Stimulated activated CD4-positive, alpha-beta T cell treated with anti-CD3 and anti-CD28 coated beads, Interleukin-1b, Interleukin-23, amount 100 ng/mL, for 4 hours (primary cell): ENCODE results near the gene RHBG.
"Not testable (repeated sequence)": the region's sequence is repeated elsewhere in the genome, so short reads cannot be mapped to it uniquely, and the experiment has no call there.

Source experiments
- DNase-seq, 2 donors: peaks; one replicate each; pipeline ENCODE4 v3.0.0-alpha.2; 2020; ENCODE audit warnings: low read depth in 2 of 2

The RHBG gene

DNA sequence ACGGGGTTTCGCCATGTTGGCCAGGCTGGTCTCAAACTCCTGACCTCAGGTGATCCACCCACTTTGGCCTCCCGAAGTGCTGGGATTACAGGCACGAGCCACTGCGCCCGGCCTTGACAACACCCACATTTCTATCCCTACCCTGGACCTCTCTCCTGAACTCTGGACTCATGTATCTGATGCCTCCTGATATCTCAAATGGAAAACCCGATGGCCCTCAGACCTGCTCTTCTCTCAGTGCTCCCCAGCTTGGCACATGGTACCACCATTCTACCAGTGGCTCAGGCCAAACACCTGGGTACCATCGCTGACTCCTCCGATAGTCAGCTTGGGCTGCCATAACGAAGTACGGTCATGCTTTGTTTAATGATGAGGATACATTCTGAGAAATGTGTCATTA lies 8.5 kb upstream of the RHBG start:
- DNase-seq = no peak

DNA sequence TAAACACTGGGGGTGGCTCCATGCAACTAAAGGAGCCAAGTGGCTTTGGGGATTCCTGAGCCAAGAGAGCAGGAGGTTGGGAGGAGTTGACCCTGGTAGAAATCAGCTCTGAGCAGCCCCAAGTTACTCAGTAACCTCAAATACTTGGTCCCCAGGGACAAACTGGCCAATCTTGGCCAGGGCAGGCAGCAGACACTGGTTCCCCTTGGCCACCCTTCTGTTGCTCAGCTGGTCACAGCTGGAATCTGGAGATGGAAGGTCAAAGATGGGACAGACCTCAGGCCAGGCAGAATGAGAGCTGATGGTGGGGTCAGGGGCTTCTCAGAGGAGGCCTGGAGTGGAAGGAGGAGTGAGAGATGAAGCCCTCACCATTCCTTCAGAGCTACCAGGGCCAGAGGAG lies 3.3 kb upstream of the RHBG start:
- no peak for DNase-seq

DNA sequence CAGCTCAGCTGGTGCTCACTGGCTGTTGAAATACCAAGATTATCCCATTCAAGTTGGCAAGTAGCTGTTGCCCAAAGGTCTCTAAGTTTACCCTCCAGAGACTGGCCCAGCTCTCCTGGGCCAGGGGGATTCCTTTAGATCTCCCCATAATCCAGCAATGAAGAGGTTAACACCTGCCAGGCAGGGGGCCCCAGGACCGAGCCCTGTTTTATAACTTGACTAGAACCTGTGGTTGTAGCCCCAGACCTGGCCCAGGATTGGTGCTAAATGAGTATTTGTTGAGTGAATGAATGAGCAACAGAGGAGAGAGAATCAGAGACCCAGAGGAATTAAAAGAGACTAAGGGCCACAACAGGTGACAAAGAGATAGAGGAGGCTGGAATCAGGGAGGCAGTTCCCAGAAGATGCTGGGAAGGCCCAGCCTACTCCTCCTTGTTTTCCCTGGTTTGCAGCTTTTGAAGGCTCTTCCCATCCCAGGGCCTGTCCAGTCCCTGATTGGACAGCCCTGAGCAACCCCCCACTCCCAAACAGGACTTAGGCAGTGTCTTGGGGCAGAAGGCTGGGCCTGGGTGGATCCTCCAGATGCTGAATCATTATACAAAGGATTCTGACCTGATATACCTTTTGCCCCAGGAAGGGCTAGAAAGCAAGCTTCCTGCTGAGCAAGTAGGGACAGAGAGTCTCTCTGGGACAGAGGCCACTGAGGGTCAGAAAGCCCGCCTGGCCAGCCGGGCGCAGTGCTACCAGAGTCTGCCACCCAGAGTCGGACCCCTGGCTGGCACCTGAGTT lies 2.4 kb upstream of the RHBG start:
- no peak for DNase-seq

DNA sequence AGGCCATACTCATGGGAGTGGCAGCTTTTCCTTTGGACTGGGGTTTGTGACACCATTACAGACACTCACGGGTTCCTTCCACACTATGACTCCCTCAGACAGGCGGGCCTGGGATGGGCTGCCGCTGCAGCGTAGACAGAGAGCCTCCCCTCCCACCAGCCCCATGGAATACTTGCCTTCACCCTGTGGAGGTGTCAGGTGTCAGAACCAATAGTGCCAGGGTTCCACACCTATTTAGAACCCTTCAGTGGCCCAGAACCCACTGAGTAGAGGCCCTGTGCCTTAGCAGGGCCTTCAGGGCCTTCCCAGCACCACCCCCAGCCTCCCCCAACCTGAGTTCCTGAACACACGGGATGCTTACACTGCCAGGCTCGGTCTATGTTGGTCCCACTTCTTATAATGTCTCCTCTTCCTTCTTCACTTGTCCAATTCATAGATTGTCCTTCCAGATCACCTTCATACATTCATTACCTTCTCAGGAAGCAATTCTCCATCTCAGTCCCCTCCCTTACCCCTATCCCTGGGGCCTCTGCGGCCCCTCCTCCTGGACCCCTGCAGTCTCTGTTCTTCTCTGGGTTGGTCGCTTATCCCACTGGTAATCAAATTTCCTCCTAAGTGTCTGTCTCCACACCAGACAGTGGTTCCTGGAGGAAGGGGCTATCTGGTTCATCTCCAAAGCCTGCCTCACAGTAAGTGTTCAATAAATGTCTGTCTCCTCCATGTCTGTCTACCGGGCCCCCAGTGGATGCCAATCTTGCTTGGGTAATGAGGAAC lies 1.4 kb upstream of the RHBG start:
- DNase-seq = no peak

DNA sequence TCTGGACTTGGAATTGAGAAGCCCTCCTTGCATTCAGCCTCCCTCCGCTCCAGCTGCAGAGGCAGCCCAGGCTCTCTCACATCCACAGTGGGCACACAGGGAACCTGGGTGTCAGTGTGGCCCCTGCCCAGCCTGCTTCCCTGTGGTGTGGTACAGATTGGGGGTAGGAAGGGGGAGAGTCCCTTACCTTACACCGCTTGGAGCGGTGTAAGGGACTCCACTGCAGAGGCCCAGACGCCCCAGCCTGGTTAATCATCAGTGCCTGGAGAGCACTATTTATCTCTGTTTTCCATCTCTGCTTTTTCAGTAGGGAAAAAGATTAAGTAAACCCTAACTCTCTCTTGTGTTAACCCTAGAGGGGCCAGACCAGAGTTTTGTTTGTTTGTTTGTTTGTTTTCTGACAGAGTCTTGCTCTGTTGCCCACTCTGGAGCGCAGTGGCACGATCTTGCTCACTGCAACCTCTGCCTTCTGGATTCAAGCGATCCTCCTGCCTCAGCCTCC lies 803 bp upstream of the RHBG start:
- no peak for DNase-seq

DNA sequence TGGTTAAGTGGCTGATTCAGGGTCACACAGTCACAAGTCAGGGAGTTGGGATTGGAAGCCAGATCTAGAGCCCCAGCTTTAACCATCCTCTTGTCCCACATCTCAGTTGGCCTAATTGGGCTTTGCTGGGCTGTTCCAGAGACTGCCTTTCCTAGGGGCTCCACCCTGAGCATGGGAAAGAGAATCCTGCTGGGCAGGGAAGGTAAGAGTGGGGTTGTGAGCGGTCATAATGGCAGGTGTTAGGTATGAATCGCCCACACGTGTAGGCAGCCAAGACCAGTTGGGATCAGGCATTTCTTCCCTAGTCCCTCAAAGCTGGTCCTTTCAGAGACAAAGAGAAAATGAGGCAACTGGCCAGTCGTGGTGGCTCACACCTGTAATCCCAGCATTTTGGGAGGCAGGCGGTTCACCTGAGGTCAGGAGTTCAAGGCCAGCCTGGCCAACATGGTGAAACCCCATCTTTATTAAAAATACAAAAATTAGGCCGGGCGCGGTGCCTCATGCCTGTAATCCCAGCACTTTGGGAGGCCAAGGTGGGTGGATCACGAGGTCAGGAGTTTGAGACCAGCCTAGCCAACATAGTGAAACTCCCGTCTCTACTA lies 775 bp downstream of the RHBG start:
- not testable (repeated sequence) for DNase-seq

DNA sequence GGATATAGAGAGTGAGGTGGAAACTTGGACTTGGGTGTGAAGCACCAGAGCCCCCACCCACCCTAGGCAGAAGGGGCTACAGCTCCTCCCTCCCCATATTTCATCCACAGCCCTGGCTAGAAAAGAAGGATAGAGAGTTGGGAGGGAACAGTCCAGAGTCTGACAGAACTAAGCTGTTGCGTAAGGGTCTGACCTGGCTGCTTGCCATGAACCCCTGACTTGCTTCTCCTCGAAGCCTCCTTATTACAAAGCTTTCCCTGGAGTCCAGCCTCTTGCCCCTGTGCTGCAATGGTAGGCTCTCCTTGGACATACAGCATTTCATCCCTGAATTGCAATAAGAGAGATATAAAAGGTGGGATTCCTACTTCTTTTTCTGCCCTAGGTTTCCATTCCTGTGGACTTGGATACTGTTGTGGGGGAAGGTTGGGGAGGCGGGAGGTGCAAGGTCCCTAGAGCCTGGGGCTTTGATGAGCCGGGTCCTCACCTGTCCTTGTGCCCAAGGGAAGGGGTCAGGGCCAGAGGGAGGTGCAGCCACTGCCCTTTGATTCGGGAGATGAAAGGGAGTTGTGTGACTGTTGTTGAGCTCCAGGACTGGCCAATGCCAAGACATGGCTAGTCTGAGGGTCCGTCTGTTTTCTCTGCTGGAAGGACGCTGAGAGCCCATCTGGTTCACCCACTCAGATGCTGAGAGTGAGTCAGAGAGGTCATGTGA lies 2.7 kb downstream of the RHBG start:
- DNase-seq = no peak

DNA sequence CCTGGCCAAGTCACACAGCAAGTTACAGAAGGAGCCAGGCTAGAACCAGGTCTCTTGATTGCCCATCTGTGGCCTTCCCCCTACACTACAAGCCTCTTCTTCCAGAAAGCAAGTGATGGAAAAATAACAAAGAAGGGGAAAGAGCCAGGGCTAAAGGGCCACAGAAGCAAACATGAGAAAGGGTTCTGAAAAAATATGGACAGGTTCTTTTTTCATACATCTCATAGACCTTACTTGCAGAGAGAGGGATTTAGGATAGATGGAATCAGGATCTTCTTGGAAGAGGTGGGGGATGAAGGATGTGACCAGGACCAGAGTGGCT lies 3.2 kb downstream of the RHBG start:
- no peak for DNase-seq

DNA sequence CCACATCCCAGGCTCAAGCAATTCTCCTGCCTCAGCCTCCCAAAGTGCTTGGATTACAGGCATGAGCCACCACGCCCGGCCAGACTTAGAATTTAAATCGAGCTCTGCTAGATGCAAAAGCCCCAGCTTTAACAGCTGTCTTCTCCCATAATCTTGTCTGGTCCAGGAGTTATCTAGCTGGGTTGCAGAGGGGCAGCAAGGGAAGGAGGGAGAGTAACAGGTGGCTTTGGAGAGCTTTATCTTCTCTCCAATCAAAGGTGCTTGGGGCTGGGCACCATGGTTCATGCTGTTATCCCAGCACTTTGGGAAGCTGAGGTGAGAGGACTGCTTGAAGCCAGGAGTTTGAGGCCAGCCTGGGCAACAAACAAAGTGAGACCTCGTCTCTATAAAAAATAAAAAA lies 3.9 kb downstream of the RHBG start:
- DNase-seq = no peak

DNA sequence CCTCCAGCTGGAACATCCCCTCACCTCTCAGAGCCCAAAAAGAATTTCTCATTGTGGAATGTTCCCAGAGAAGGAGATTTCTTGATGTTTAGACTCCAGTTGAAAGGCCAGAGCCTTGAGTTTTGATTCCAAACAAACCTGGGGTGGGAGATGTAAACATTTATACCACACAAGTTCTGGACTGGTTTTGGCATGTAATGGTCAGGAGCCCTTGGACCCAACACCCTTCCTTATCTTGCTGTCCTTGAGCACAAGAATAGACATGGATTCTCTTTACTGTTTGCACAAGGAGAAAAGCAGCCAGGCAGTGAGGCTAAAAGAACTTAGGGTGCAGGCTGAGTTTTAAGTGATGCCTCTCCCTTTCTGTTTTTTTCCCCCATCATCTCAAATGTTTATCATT lies 4.5 kb downstream of the RHBG start:
- DNase-seq = no peak

DNA sequence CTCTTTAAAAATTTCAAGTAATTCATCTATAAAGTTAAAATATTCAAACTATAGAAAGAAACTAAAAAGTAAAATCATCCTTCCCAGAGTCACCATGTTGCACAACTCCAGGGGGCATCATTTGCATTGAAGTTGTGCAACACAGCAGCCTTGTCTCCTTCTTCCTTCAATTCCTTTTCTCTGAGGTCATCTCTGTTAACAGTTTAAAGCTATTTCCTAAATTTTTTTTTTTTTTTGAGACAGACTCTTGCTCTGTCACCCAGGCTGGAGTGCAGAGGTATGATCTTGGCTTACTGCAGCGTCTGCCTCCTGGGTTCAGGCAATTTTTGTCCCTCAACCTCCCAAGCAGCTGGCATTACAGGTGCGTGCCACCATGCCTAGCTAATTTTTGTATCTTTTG lies 7.1 kb downstream of the RHBG start:
- no peak for DNase-seq

DNA sequence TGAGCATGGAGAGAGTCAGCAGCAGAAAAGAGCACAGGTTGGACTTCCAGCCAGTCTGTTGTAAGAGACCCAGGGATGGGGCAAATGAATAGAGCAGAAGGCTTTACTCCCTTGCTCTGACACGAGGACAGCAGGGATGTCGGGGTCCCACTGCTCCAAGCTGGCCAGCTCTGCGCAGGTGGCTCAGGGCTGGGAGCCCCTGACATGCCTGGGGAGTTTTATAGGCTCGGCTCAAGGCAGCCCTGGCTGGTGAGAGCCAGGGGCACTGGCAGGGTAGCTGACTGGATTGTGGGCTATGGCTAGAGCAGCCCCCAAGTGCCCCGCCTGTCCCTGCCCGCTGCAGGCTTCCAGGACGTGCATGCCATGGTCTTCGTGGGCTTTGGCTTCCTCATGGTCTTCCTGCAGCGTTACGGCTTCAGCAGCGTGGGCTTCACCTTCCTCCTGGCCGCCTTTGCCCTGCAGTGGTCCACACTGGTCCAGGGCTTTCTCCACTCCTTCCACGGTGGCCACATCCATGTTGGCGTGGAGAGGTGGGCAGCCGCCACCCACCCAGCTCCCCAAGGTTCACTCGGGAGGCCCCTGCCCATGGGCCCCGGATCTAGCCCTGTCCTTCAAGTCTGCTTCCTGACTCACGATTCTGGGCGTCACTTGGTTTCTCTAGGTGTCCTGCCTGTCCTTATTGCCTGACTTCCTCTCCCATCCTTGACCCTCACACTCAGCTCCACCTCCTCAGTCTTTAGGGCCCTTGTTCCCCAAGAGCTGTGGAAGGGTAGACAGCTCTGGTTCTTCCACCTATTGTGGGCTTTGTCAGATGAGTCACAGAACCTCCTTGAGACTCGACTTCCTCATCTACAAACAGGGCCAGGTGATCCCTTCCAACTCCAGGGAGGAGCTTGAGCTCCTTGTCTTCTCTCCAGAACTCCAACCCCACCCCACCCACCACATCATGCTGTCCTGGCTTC lies 8.2 kb downstream of the RHBG start:
- DNase-seq = no peak

DNA sequence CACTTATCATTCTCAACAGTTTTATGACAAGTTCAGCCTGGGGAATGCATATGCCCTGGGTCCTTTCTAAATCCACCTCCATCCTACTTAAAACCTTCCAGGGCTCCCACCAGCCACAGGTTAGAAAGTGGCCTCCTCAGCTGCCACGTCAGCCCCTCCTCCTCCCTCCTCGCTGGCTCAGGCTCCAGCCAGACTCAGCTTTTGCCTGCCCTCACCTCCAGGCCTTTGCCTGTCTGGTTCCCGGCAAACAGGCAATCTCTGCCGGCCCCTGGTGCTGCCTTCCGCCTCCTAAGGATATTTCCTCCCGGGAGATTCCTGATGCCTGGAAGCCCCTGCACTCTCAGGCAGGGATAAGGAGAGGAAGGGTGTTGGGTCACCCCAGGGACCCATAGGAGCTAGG lies 9.5 kb downstream of the RHBG start:
- DNase-seq = no peak

DNA sequence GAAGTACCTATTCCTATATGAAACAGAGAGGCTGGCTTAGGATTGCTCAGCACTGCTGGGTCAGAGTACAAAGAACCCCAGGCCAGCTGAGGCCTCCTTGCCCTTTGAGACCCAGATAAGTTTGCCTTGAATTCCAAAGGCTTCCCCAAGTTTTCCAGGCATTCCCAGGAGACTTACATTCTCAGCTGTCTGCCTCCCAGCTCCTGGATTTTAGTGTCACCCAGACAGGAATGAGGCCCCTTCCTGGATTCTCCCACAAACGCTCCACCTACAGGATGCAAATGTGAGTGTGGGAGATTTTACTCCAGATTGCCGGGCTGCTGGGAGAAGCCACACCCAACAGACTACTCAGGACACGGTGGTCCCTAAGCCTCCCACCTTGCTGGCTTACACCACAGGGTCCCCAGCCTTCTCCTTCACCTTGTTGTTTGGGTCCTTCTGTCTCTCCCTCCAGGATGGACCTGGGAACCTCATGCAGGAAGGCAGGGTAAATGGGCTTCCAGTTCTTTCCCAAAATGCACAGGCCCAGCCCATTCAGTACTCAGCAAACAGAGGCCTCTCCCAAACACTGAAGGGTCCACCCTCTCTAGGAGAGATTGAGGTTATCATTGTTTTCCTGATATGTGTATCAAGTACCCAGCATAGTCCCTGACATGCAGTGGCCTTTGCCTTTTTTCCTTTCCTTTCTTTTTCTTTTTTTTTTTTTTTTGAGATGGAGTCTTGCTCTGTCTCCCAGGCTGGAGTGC lies 10.6 kb downstream of the RHBG start:
- DNase-seq = no peak

DNA sequence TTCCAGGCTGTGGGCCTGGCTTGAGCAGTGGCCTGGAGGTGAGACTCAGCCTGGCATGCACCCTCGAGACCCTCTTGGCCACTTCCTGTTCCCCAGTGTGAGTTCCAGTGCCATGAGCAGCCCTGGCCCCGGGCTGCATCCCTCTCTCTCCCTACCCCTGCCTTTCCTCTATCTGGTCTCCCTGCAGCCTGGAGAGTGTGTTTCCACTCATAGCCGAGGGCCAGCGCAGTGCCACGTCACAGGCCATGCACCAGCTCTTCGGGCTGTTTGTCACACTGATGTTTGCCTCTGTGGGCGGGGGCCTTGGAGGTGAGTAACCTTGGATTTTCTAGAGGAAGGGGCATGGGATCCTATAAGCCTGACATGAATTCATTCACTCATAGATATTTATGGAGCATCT lies 13.6 kb downstream of the RHBG start:
- DNase-seq = no peak

DNA sequence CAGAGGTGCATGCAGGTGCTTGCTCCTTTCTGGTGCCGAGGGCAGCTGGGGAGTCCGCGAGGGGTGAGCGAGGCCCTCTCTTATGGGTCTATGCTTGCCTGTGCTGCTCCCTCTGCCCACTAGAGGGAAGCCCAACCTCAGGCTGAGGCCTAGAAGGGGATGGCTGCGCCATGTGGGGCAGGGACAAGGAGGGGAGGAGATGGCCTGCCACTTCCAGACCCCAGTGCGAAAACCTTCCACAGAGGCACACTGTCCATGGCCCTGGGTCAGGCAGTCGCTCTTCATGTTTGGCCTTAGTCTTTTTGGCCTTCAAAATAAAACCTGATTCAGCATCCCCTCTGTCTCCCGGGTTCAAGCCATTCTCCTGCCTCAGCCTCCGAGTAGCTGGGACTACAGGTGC lies 14.0 kb downstream of the RHBG start:
- peak; percentile 34 to 51 for DNase-seq

DNA sequence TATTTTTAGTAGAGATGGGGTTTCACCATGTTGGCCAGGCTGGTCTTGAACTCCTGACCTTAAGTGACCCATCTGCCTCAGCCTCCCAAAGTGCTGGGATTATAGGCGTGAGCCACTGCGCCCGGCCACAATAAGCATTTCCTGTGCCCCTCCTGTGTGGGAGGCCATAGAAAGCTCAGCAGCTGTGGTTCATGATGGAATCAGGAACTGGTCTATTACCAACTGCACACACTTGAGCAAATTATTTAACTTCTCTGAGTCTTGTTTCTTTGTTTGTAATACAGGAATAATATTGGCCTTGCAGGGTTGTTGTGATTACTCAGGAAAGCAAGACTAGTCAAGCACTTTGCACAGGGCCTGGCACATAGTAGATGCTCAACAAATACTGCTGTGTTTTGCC lies 15.0 kb downstream of the RHBG start:
- no peak for DNase-seq

DNA sequence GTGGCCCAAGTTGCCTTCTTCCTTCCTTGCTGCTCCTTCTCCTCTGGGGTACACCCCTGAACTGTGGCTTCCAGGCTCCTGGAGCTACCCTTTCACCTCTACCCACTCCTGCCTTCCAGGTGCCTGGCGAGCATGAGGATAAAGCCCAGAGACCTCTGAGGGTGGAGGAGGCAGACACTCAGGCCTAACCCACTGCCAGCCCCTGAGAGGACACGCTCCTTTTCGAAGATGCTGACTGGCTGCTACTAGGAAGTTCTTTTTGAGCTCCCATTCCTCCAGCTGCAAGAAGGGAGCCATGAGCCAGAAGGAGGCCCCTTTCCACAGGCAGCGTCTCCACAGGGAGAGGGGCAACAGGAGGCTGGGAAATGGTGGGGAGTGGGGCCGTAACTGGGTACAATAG lies 15.6 kb downstream of the RHBG start:
- no peak for DNase-seq

DNA sequence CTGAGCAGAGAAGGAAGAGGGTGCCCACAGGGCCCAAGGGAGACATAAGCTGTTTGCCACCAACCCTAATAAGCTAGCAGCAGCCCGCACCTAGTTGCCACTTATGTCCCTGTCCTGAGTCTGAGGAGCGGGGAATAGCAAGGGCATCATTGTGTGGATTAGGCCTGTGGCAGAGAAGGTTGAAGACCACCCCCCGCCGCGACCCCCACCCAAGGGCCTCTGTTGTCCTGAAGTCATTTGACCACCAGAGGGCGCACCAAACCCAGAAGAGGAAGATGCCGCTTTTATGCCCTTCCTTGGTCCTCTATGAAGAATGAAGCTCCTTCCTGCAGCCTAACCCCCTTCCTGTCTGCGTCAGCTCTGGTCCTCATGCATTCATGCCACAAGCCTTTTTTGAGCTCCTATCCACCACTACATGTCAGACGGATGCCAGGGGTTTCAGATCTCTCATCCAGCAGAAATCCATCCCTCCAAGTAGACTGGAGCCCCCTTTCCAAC lies 16.6 kb downstream of the RHBG start:
- DNase-seq = peak; percentile 63 to 69
